22Rv1 (cell line): ENCODE data around the gene SLC22A14.

Experiments used
- H3K27ac ChIP-seq: fragments of 450-650 bp; 2 replicates; pipeline ENCODE4 v1.5.1; 2017
- CTCF ChIP-seq: fragments of 450-650 bp; IDR thresholded peaks from 2 replicates; pipeline ENCODE4 v1.5.1; 2017; ENCODE audit warnings: mild to moderate bottlenecking
- ZFX ChIP-seq: fragments of 450-650 bp; IDR thresholded peaks from 2 replicates; pipeline ENCODE4 v1.6.1; 2017; ENCODE audit warnings: antibody characterized with exemption, borderline replicate concordance

The SLC22A14 gene

GRCh38 chr3:38264353-38264771, 17.7 kb upstream of the SLC22A14 start:
- TF ChIP-seq ZFX (no peak), CTCF (no peak)
- H3K27ac ChIP-seq, result no peak overlapping the region

GRCh38 chr3:38264779-38265178, 17.3 kb upstream of the SLC22A14 start:
- no peak overlapping the region for H3K27ac ChIP-seq
- TF ChIP-seq ZFX (no peak), CTCF (no peak)

GRCh38 chr3:38265604-38266307, 16.3 kb upstream of the SLC22A14 start, which contains the start of gene SLC22A13:
Gene SLC22A13, plus strand, starts transcription at chr3:38265812. Its CDS starts 49 bp downstream, at chr3:38265861.
- TF ChIP-seq CTCF (no peak), ZFX (no peak)
- H3K27ac ChIP-seq, result no peak within 1 kb of the TSS

- TF ChIP-seq CTCF (no peak), ZFX (no peak)
- H3K27ac ChIP-seq, result no peak overlapping the region
Observed at GRCh38 chr3:38266810-38267209, 15.3 kb upstream of the SLC22A14 start.

GRCh38 chr3:38267662-38268061, 14.4 kb upstream of the SLC22A14 start:
- TF ChIP-seq ZFX, result no peak
- TF ChIP-seq CTCF, result no peak
- H3K27ac ChIP-seq, result no peak overlapping the region

- H3K27ac ChIP-seq, result no peak overlapping the region
- TF ChIP-seq ZFX (no peak), CTCF (no peak)
Observed at GRCh38 chr3:38268087-38268486, 14.0 kb upstream of the SLC22A14 start.

GRCh38 chr3:38268522-38268921, 13.6 kb upstream of the SLC22A14 start:
- H3K27ac ChIP-seq, result no peak overlapping the region
- TF ChIP-seq ZFX (no peak), CTCF (no peak)
